Neuronal stem cell (in vitro differentiated cells): ENCODE data around the gene KCNC2.

Experiments
- DNase-seq: peaks from one replicate; pipeline ENCODE4 v3.0.0-alpha.2; 2013; ENCODE audit warnings: low spot score
- H2AFZ ChIP-seq: one replicate; pipeline ENCODE4 v1.6.1; 2013; ENCODE audit warnings: mild to moderate bottlenecking, low read length, inconsistent platforms
- H2AK5ac ChIP-seq: 2 replicates; pipeline ENCODE4 v1.6.1; 2013; ENCODE audit warnings: low read depth, mild to moderate bottlenecking, inconsistent platforms, low read length, moderate library complexity, mixed read lengths
- H2BK120ac ChIP-seq: 2 replicates; pipeline ENCODE4 v1.6.1; 2013; ENCODE audit warnings: low read depth, mild to moderate bottlenecking, inconsistent platforms, low read length, moderate library complexity, mixed read lengths
- H2BK12ac ChIP-seq: one replicate; pipeline ENCODE4 v1.6.1; 2013; ENCODE audit warnings: low read length, inconsistent platforms
- H2BK15ac ChIP-seq: 2 replicates; pipeline ENCODE4 v1.6.1; 2013; ENCODE audit warnings: mild to moderate bottlenecking, low read length, inconsistent platforms, mixed read lengths
- H2BK5ac ChIP-seq: one replicate; pipeline ENCODE4 v1.6.1; 2013; ENCODE audit warnings: inconsistent platforms, mild to moderate bottlenecking, low read length, moderate library complexity
- H3K14ac ChIP-seq: one replicate; pipeline ENCODE4 v1.6.1; 2013; ENCODE audit warnings: low read length, inconsistent platforms
- H3K18ac ChIP-seq: 2 replicates; pipeline ENCODE4 v1.6.1; 2013; ENCODE audit warnings: low read length, inconsistent platforms
- H3K23ac ChIP-seq: 2 replicates; pipeline ENCODE4 v1.6.1; 2013; ENCODE audit warnings: low read depth, mild to moderate bottlenecking, mixed read lengths, low read length, inconsistent platforms; ENCODE audit not compliant: poor library complexity
- H3K27ac ChIP-seq: replicated peaks from 3 replicates; pipeline ENCODE4 v1.5.1; 2013; ENCODE audit warnings: low read length, inconsistent platforms
- H3K27me3 ChIP-seq, 3 experiments: 2 replicates each; pipeline ENCODE4 v1.6.1; 2013; ENCODE audit warnings: low read length in 3 of 3, mild to moderate bottlenecking in 2 of 3, inconsistent platforms in 1 of 3, low read depth in 1 of 3, mixed read lengths in 1 of 3, moderate library complexity in 1 of 3; ENCODE audit not compliant: control insufficient read depth in 3 of 3, insufficient read depth in 3 of 3
- H3K36me3 ChIP-seq, 2 donors: replicated peaks in 1 of 2; 2 replicates each; pipeline ENCODE4 v1.6.1; 2013; ENCODE audit warnings: low read length in 2 of 2; ENCODE audit not compliant: control insufficient read depth in 2 of 2, insufficient read depth in 2 of 2
- H3K4ac ChIP-seq: 2 replicates; pipeline ENCODE4 v1.6.1; 2013; ENCODE audit warnings: inconsistent platforms, mild to moderate bottlenecking, low read length, moderate library complexity
- H3K4me1 ChIP-seq, 2 donors: 1 replicate in 1 of 2; 2 replicates in 1 of 2; pipeline ENCODE4 v1.6.1; 2013; ENCODE audit warnings: low read length in 2 of 2, low read depth in 1 of 2; ENCODE audit not compliant: control insufficient read depth in 2 of 2, insufficient read depth in 1 of 2
- H3K4me2 ChIP-seq: one replicate; pipeline ENCODE4 v1.6.1; 2013; ENCODE audit warnings: mild to moderate bottlenecking, low read length, inconsistent platforms; ENCODE audit not compliant: insufficient read depth, poor library complexity, severe bottlenecking
- H3K4me3 ChIP-seq, 2 donors: 2 replicates each; pipeline ENCODE4 v1.5.1; 2013; ENCODE audit warnings: low read length in 2 of 2, mild to moderate bottlenecking in 2 of 2, inconsistent platforms in 1 of 2, moderate library complexity in 1 of 2
- H3K79me1 ChIP-seq: one replicate; pipeline ENCODE4 v1.6.1; 2013; ENCODE audit warnings: low read depth, mild to moderate bottlenecking, inconsistent platforms, low read length, moderate library complexity
- H3K9ac ChIP-seq: one replicate; pipeline ENCODE4 v1.6.1; 2013; ENCODE audit warnings: mild to moderate bottlenecking, low read depth, low read length, inconsistent platforms; ENCODE audit not compliant: poor library complexity
- H3K9me3 ChIP-seq, 2 donors: replicated peaks in 1 of 2; 2 replicates each; pipeline versions ENCODE3 to v1.6.1; 2013; ENCODE audit warnings: low read length in 2 of 2, mild to moderate bottlenecking in 2 of 2, inconsistent platforms in 1 of 2, low read depth in 1 of 2, mixed read lengths in 1 of 2, moderate library complexity in 1 of 2; ENCODE audit not compliant: control insufficient read depth in 2 of 2, insufficient read depth in 1 of 2
- H4K8ac ChIP-seq: one replicate; pipeline ENCODE4 v1.6.1; 2013; ENCODE audit warnings: low read depth, mild to moderate bottlenecking, inconsistent platforms, low read length, moderate library complexity
- H4K91ac ChIP-seq: one replicate; pipeline ENCODE4 v1.6.1; 2013; ENCODE audit warnings: low read length, low read depth, mild to moderate bottlenecking, inconsistent platforms; ENCODE audit not compliant: poor library complexity
- WGBS, 2 donors: extraction: QIAGEN DNeasy Blood & Tissue Kit; methylation state at CpG; one replicate each; pipeline ENCODE4 v1.1.7; 2013; ENCODE audit warnings: missing lambda C conversion rate in 2 of 2, mixed read lengths in 1 of 2; ENCODE audit not compliant: insufficient read length in 2 of 2, insufficient replicate concordance in 1 of 2; ENCODE audit errors: extremely low coverage in 2 of 2; 5-methylcytosine and 5-hydroxymethylcytosine counted together

KCNC2 gene

GRCh38 chr12:75157385-75157784 is 52.3 kb downstream of the KCNC2 start:
- no peak overlapping the region for H3K4me3 ChIP-seq
- WGBS, 2 donors, result no CpG with 5 or more reads among the region's 1 CpG
- DNase-seq, result no peak

GRCh38 chr12:75155962-75156361 is 53.7 kb downstream of the KCNC2 start:
- Histone ChIP-seq H2BK12ac (no peak overlapping the region), H3K27me3 (no peaks in the 10 kb centered on the region), H2BK120ac (no peak overlapping the region), H3K79me1 (no peaks in the 10 kb centered on the region), H3K23ac (no peak overlapping the region), H3K4me1 (no peaks in the 10 kb centered on the region), H2BK15ac (no peak overlapping the region), H2AFZ (no peak overlapping the region), H3K9ac (no peak overlapping the region), H2AK5ac (no peak overlapping the region), H3K4me2 (no peak overlapping the region), H3K4ac (no peak overlapping the region), H4K8ac (no peak overlapping the region), H3K4me3 (no peak overlapping the region), H3K36me3 (no peaks in the 10 kb centered on the region), H3K9me3 (no peaks in the 10 kb centered on the region), H2BK5ac (no peak overlapping the region), H4K91ac (no peak overlapping the region), H3K27ac (no peak overlapping the region), H3K14ac (no peak overlapping the region), H3K18ac (no peak overlapping the region)
- no CpG with 5 or more reads among the region's 2 CpGs for WGBS, 2 donors
- no peak for DNase-seq

More at GRCh38 chr12:75157385-75157784, 52.3 kb downstream of the KCNC2 start:
- no peak overlapping the region for H3K4ac ChIP-seq
- no peak overlapping the region for H3K23ac ChIP-seq
- H4K8ac ChIP-seq, result no peak overlapping the region
- H3K4me1 ChIP-seq, result no peaks in the 10 kb centered on the region
- H3K9ac ChIP-seq, result no peak overlapping the region
- no peak overlapping the region for H2BK12ac ChIP-seq
- no peaks in the 10 kb centered on the region for H3K79me1 ChIP-seq
- no peak overlapping the region for H3K18ac ChIP-seq
- H3K27me3 ChIP-seq, result no peaks in the 10 kb centered on the region
- no peak overlapping the region for H2AFZ ChIP-seq
- H3K9me3 ChIP-seq, result no peaks in the 10 kb centered on the region
- H2BK5ac ChIP-seq, result no peak overlapping the region
- no peak overlapping the region for H2BK15ac ChIP-seq
- H3K36me3 ChIP-seq, result no peaks in the 10 kb centered on the region
- no peak overlapping the region for H3K27ac ChIP-seq
- no peak overlapping the region for H2BK120ac ChIP-seq
- H2AK5ac ChIP-seq, result no peak overlapping the region
- no peak overlapping the region for H3K4me2 ChIP-seq
- H4K91ac ChIP-seq, result no peak overlapping the region
- H3K14ac ChIP-seq, result no peak overlapping the region

- no peaks in the 10 kb centered on the region for H3K79me1 ChIP-seq
- DNase-seq, result no peak
- no peaks in the 10 kb centered on the region for H3K27me3 ChIP-seq
- H3K9me3 ChIP-seq, result no peaks in the 10 kb centered on the region
- H3K4me3 ChIP-seq, result no peak overlapping the region
- no peak overlapping the region for H2BK5ac ChIP-seq
- H3K9ac ChIP-seq, result no peak overlapping the region
- no peaks in the 10 kb centered on the region for H3K4me1 ChIP-seq
- H3K14ac ChIP-seq, result no peak overlapping the region
- H2AFZ ChIP-seq, result no peak overlapping the region
- H4K91ac ChIP-seq, result no peak overlapping the region
- H2BK15ac ChIP-seq, result no peak overlapping the region
- no peak overlapping the region for H3K4ac ChIP-seq
- no CpG with 5 or more reads among the region's 1 CpG for WGBS, 2 donors
- no peak overlapping the region for H3K4me2 ChIP-seq
- H3K27ac ChIP-seq, result no peak overlapping the region
- H3K36me3 ChIP-seq, result no peaks in the 10 kb centered on the region
- no peak overlapping the region for H2AK5ac ChIP-seq
- H4K8ac ChIP-seq, result no peak overlapping the region
- no peak overlapping the region for H3K23ac ChIP-seq
- H3K18ac ChIP-seq, result no peak overlapping the region
- no peak overlapping the region for H2BK120ac ChIP-seq
- H2BK12ac ChIP-seq, result no peak overlapping the region
These were observed 55.3 kb downstream of the KCNC2 start for GRCh38 chr12:75154388-75154787.

- Histone ChIP-seq H2AK5ac (no peak overlapping the region), H2BK120ac (no peak overlapping the region), H3K4me3 (no peak overlapping the region), H3K14ac (no peak overlapping the region), H3K9me3 (no peaks in the 10 kb centered on the region), H3K36me3 (no peaks in the 10 kb centered on the region), H2BK12ac (no peak overlapping the region), H3K4ac (no peak overlapping the region), H4K91ac (no peak overlapping the region), H3K9ac (no peak overlapping the region), H3K79me1 (no peaks in the 10 kb centered on the region), H3K27ac (no peak overlapping the region), H4K8ac (no peak overlapping the region), H2BK5ac (no peak overlapping the region), H3K27me3 (no peaks in the 10 kb centered on the region), H2AFZ (no peak overlapping the region), H3K4me1 (no peaks in the 10 kb centered on the region), H3K4me2 (no peak overlapping the region), H3K18ac (no peak overlapping the region), H2BK15ac (no peak overlapping the region), H3K23ac (no peak overlapping the region)
- WGBS, 2 donors, result no CpG with 5 or more reads among the region's 5 CpGs
- DNase-seq, result no peak
These were observed 70.4 kb downstream of the KCNC2 start for GRCh38 chr12:75139196-75139595.
